GM12891 (cell line): ENCODE measurements around the gene STK38L.

Experiments
- PAX5 ChIP-seq: IDR thresholded peaks from 2 replicates; pipeline ENCODE4 v1.6.1; 2011; ENCODE audit warnings: low read length, moderate library complexity, mild to moderate bottlenecking; ENCODE audit not compliant: insufficient read depth, severe bottlenecking
- POLR2A ChIP-seq: IDR thresholded peaks from 2 replicates; pipeline ENCODE4 v1.6.1; 2011; ENCODE audit warnings: low read depth, low read length, control low read depth
- POLR2AphosphoS5 ChIP-seq: IDR thresholded peaks from 2 replicates; pipeline ENCODE4 v1.6.1; 2011; ENCODE audit warnings: low read depth, low read length, control low read depth
- POU2F2 ChIP-seq: IDR thresholded peaks from 2 replicates; pipeline ENCODE4 v1.6.1; 2011; ENCODE audit warnings: low read depth, mild to moderate bottlenecking, control low read depth, low read length, moderate library complexity
- TAF1 ChIP-seq: IDR thresholded peaks from 2 replicates; pipeline ENCODE4 v1.6.1; 2011; ENCODE audit warnings: low read depth, low read length, control low read depth

- TF ChIP-seq TAF1 (no peak), POLR2AphosphoS5 (no peak), POLR2A (no peak), PAX5 (no peak), POU2F2 (no peak)
Observed at GRCh38 chr12:27220988-27221345, 23.1 kb upstream of the STK38L start.
